ENCODE data around the gene ABCC4. TPM values are rescaled to one million over a fixed set of nuclear protein-coding genes. Genes with fewer than 3 reads are reported as not detected.

Gene ABCC4
- total RNA-seq, 1 donor from 2014 or later, result 4.9 TPM

- TF ChIP-seq CTCF (IDR thresholded peaks at IDR 0.05; ENCODE audit: borderline replicate concordance), result no peak
- Histone ChIP-seq H3K4me1 (no peaks in the 10 kb centered on the region), H3K9me3 (replicated peaks) (no peaks in the 10 kb centered on the region), H3K4me3 (no peak overlapping the region), H3K27me3 (ENCODE audit: low read depth) (no peaks in the 10 kb centered on the region), H3K36me3 (no peaks in the 10 kb centered on the region), H3K27ac (replicated peaks) (no peak overlapping the region)
- DNase-seq, result no peak
- intact Hi-C loops (cut with micrococcal nuclease), result no loop called here
These were observed 150.7 kb downstream of the ABCC4 start for GRCh38 chr13:95150555-95150954.

- no peak for DNase-seq
- no peaks in the 10 kb centered on the region for H3K9me3 ChIP-seq (replicated peaks)
- intact Hi-C loops (cut with micrococcal nuclease), result no loop called here
- no peak for TF ChIP-seq CTCF (IDR thresholded peaks at IDR 0.05; ENCODE audit: borderline replicate concordance)
- H3K27ac ChIP-seq (replicated peaks), result no peak overlapping the region
- H3K4me1 ChIP-seq, result no peaks in the 10 kb centered on the region
- no peaks in the 10 kb centered on the region for H3K36me3 ChIP-seq
- H3K4me3 ChIP-seq, result no peak overlapping the region
- no peaks in the 10 kb centered on the region for H3K27me3 ChIP-seq (ENCODE audit: low read depth)
These were observed 154.8 kb downstream of the ABCC4 start for GRCh38 chr13:95146486-95146885.

GRCh38 chr13:95145587-95145986 lies 155.7 kb downstream of the ABCC4 start:
- no peaks in the 10 kb centered on the region for H3K36me3 ChIP-seq
- TF ChIP-seq CTCF (IDR thresholded peaks at IDR 0.05; ENCODE audit: borderline replicate concordance), result no peak
- no peak for DNase-seq
- intact Hi-C loops (cut with micrococcal nuclease), result no loop called here
- no peak overlapping the region for H3K27ac ChIP-seq (replicated peaks)
- H3K4me3 ChIP-seq, result no peak overlapping the region
- no peaks in the 10 kb centered on the region for H3K27me3 ChIP-seq (ENCODE audit: low read depth)
- no peaks in the 10 kb centered on the region for H3K4me1 ChIP-seq
- no peaks in the 10 kb centered on the region for H3K9me3 ChIP-seq (replicated peaks)

GRCh38 chr13:95140502-95140901 lies 160.7 kb downstream of the ABCC4 start:
- no peaks in the 10 kb centered on the region for H3K27me3 ChIP-seq (ENCODE audit: low read depth)
- no peak for DNase-seq
- H3K4me1 ChIP-seq, result no peaks in the 10 kb centered on the region
- no peak overlapping the region for H3K27ac ChIP-seq (replicated peaks)
- H3K36me3 ChIP-seq, result peaks cover 4% of the 10 kb centered on the region
- no peak overlapping the region for H3K4me3 ChIP-seq
- intact Hi-C loops (cut with micrococcal nuclease), result no loop called here
- TF ChIP-seq CTCF (IDR thresholded peaks at IDR 0.05; ENCODE audit: borderline replicate concordance), result no peak
- H3K9me3 ChIP-seq (replicated peaks), result no peaks in the 10 kb centered on the region

GRCh38 chr13:95138876-95139585 lies 162.2 kb downstream of the ABCC4 start:
- peaks cover 4% of the 10 kb centered on the region for H3K36me3 ChIP-seq
- no peaks in the 10 kb centered on the region for H3K27me3 ChIP-seq (ENCODE audit: low read depth)
- intact Hi-C loops (cut with micrococcal nuclease), result no loop called here
- H3K4me3 ChIP-seq, result no peak overlapping the region
- no peaks in the 10 kb centered on the region for H3K4me1 ChIP-seq
- no peaks in the 10 kb centered on the region for H3K9me3 ChIP-seq (replicated peaks)
- H3K27ac ChIP-seq (replicated peaks), result no peak overlapping the region
- no peak for TF ChIP-seq CTCF (IDR thresholded peaks at IDR 0.05; ENCODE audit: borderline replicate concordance)
- DNase-seq, result no peak
